Activated CD4-positive, alpha-beta T cell treated with anti-CD3 and anti-CD28 coated beads, Interleukin-2, Interleukin-6, amounts not matched to agents 100 ng/mL and 50 ng/mL, durations not matched to agents 16 hours and 8 hours (primary cell): ENCODE data around the gene MTOR.
"Not testable (repeated sequence)": the region's sequence is repeated elsewhere in the genome, so short reads cannot be mapped to it uniquely, and the experiment has no call there.

Source experiments
- DNase-seq: peaks from one replicate; pipeline ENCODE4 v3.0.0-alpha.2; 2020

Gene MTOR

DNA sequence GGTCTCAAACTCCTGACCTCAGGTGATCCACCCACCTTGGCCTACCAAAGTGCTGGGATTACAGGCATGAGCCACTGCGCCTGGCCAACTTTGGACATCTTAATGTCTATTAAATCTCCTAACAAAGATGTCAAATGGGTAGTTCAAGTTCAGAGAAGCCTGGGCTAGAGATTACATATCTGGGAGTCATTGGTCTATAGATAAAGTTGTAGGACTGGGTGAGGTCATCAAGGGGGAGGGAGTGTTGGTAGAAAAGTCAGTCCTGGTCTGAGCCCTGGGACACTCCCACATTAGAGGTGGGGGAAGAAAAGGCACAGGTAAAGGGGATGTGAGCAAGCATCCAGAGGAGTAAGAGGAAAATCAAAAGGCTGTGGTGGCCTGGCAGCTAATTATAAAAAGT is 17.3 kb upstream of the MTOR start:
- no peak for DNase-seq

DNA sequence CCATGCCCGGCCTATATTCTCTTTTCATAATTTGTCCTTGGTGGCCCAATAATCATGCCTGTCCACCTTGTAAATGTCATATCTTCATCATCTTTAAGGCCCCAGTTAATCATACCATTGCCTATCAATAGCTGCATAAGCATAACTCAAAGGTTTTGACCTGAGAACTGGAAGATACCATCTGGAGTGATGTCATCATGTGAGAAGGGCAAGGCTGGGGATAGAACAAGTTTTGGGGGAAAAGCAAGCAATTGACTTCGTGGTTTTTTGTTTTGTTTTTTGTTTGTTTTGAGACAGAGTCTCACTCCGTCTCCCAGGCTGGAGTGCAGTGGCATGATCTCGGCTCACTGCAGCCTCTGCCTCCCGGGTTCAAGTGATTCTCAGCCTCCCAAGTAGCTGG is 16.8 kb upstream of the MTOR start:
- no peak for DNase-seq

DNA sequence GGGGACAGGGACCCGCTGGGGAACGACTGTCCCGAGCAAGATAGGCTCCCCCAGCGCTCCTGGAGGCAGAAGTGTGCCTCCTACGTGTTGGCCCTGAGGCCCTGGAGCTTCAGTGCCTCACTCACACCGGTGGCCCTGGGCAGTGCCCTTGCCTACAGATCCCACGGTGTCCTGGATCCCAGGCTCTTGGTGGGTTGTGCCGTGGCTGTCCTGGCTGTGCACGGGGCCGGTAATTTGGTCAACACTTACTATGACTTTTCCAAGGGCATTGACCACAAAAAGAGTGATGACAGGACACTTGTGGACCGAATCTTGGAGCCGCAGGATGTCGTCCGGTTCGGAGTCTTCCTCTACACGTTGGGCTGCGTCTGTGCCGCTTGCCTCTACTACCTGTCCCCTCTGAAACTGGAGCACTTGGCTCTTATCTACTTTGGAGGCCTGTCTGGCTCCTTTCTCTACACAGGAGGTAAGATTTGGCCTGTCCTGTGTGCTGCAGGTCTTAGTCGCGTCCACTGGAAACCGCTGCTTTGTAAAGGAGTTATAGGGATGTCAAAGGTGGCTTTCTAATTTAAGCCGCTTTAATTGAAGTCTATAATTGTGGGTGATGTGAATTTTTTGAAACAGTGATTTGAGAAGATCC is 11.4 kb upstream of the MTOR start:
- DNase-seq: no peak

DNA sequence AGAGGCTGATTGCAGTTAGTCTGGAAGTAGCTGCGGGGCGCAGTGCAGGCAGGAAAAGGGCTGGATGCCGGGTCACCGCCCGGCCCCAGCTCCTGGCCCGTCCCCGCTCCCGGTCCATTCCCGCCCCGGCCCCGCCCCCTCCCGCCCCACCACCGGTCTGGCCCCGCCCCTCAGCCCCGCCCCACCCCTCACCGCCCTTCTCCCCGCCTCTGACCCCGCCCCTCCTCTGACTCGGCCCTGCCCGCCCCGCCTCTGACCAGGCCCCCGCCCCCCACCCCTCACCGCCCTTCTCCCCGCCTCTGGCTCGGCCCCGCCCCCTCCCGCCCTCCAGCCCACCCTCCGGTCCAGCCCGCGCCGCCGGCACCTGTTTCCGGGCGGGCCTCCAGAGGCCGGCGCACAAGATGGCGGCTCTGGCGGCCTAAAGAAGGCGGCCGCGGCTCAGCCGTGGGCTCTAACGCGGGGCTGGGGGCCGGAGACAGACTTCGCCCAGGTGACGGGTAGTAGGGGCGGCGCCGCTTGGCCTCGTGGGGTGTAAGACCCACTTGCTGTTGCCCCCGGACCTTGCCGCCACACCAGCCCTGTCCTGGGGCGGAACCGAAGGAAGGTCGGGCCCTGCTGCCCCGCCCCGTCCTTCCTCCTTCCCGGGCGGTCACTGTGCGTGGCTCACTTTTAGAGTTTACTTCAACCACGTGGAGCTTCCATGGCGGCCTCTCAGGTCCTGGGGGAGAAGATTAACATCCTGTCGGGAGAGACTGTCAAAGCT is 10.7 kb upstream of the MTOR start, which contains the start of gene UBIAD1:
Gene UBIAD1 (plus strand): TSS at position 367 of the 763 bp plus-strand sequence. CDS start 334 bp downstream, at position 701.
- peak; percentile 89 for DNase-seq

DNA sequence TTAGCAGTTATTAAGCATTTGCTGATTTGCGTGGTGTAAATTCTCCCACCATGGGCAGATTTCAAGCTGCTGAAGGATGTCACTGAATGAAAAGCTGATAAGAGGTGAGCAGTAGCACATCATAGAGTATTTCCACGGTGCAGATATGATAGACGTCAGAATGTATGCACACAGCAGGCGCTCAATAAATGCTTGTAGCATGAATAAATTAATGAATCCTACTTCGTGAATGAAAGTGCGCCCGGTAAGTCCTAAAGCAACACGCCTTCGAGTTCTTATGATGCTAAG is 10.1 kb upstream of the MTOR start:
- no peak for DNase-seq

DNA sequence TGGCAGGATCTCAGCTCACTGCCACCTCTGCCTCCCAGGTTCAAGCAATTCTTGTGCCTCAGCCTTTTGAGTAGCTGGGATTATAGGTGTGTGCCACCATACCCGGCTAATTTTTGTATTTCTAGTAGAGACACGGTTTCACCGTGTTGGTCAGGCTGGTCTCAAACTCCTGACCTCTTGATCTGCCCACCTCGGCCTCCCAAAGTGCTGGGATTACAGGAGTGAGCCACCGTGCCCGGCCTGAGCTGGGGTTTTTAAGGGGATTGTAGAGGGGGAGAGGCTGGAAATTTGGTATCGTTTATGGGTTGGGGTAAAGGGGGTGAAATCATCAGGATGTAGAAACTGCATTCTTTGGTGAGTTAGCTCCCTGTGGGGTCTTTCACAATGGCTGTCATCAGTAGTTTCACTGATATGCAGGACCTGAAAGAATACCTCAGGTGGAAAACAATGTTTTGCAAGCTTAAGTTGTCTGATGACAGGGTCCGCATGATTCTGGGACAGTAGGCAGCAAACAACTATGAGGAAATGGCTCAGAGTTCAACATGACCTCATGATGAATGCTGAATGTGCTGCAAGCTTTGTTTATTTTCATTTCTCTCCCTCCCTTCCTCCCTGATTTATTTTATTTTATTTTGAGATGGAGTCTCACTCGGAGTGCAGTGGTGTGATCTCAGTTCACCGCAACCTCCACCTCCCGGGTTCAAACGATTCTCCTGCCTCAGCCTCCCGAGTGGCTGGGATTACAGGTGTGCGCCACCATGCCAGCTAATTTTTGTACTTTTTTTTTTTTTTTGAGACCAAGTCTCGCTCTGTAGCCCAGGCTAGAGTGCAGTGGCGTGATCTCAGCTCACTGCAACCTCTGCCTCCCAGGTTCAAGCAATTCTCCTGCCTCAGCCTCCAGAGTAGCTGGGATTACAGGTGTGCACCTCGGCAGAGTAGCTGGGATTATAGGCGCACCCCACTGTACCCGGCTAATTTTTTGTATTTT is 5.3 kb upstream of the MTOR start:
- not testable (repeated sequence) for DNase-seq

DNA sequence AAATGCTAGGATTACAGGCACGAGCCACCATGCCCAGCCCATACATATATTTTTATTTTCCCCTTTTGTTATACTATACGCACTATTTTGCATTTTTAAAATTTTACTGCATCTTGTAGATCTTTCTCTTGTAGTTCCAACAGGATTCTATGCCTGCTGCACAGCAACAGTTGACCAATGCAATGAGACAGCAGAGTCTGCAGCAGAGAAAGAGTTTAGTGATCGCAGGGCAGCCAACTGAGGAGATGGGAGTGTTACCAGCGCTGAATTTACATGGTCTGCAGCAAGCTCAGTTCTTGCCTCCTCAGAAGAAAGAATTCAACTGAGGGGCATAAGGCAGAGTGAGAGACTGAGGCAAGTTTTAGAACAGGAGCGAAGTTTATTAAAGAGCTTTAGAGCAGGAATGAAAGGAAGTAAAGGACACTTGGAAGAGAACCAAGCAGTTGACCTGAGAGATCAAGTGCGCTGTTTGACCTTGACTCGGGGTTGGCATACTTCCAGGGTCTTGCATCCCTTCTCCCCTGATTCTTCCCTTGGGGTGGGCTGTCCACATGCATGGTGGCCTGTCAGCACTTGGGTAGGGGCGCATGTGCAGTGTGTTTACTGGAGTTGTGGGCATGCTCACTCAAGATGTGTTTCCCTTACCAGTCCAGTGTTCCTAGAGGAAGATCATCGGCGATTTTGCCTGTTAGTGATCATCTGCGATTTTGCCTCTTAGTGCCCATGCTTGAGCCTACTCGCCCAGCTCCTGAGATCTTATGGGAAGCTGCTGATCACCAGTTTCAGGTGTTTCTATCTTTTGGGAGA is 4.1 kb upstream of the MTOR start:
- DNase-seq: no peak

DNA sequence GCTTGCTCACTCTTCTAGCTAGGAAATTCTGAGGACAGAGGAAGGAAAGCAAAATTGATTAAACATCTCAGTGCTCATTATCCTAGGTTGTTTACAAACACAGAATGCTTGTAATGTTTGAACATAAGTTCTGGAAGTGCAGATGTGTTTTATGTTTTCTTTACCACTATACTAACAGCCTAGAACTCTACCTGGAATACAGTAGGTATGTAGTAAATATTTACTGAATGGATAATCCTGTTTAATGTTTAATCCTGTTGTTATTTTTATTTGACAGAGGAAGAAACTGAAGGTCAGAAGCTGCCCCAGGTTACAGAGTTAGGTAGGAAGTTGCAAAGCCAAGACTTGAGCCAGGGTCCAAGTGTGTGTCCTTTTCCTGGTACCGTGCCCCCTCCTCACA is 6.1 kb downstream of the MTOR start:
- DNase-seq: no peak

DNA sequence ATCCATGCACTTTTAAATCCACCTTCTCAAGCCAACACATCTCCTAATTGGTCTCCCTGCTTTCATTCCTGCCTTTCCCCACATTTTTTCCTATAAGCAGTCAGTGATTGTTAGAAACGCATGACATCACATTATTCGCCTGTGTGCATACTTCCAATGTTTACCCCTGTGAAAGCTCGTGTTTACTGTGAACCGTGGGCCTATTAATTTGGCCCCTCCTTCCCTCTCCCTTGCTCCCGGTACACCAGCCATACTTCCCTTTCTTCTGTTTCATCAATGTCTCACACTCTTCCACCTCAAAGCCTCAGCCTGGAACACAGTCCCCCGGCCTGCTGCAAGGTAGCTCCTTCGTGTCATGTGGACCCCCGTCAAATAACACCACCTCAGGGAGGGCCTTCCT is 9.1 kb downstream of the MTOR start:
- DNase-seq: no peak

DNA sequence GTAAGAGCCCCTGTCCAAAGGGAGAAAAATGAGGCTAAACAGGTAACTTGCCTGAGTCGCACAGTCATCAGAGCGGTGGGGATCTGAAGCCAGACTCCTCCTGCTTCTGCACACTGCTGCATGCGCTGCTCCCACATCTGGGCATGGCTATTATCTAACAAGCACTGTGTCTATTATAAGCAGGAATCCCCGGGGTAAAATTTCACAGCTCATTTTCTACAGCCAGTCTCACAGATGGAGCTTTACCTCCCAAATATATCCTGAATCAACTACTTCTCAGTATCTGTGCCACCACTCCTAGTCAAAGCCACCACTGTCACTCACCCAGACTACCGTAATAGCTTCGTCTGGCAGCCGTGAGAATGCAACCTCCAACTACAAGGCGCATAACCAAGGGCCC is 9.8 kb downstream of the MTOR start:
- no peak for DNase-seq

DNA sequence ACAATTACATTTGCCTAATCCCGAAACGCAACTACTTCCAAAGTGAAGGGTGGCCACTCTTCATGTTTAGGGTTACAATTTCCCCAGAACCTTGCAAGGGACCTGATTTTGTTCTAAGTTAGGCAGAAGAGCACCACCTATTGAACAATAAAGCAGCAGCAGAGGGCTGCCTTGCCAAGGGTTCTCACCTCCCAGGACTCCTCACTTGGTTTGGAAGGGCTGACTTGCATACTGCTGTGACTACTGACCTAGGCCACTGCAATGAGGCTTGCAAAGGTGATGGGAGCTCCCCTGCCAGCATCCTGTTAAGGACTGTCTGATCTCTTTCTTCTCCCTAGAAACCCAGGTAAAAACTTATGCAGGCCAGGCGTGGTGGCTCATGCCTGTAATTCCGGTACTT is 14.2 kb downstream of the MTOR start:
- DNase-seq: no peak

DNA sequence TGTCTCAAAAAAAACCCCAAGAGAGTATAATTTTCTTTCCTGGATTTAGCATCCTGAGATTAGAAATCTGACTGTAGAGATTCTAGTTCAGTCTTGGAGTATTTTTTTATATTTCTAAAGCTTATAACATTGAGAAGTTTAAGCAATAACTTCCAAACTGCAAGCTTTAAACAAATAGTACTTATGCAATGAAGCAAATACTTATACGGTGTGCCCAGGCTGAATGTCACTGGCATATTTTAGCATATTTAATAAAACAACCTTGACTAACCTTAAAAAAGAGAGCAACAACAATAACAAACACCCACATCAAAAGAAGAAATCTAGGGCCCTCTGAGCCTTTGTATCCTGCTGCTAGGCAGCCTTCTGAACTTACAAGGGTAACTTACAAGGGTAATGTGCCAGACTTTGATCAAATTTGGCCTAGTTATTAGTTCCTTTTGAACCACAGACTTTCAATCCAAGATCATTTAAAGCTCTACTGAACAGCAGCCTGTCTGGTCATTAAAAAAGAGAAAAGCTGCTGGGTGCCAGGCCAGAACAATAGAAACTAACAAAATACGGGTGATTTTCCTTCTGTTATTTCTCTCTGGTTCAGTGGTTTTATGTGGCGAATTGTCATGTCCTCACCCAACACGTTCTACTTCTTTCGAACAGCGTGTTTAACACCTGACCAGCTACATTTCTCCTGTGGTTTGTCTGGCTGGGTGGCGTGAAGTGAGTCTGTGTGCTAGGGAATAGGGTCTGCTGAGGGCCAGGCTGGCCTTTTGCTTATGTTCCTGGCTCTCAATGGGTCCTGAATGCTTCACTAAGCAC is 16.2 kb downstream of the MTOR start:
- no peak for DNase-seq

DNA sequence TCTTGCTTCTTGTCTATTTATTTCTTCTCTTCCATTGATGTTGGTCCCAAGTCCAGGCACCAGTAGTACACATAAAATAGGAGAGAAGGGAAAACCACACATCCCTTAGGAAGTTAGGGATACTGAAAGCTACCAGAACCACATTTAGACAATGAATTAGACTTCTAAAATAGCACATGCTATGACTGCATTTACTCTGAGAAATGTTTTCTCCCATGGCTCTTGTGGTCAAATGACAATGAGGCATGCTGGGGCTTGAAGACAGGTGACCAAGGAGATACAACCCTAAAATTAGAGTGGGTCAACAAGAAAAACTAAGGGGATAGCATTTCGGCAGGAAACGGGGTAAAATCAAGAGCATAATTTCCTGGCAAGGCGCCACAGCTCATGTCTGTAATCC is 17.1 kb downstream of the MTOR start:
- DNase-seq: no peak

DNA sequence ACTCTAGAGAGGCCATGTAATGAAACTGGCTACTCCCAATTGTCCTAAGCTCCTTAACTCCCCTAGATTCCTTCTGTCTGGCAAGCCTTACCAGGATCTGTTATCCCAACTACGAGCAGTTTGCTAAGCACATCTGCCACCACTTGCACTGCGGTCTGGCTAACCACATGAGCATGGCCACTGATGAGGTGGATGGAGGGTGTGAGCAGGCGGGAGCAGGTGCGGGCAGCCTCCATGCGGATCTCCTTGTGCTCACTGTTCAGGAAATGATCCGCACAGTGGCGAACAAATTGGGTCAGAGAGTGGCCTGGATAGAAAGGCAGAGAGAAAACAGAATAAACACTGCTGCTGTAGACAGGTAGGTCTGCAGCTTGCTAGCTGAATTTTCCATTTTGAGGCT is 24.0 kb downstream of the MTOR start:
- DNase-seq: no peak

DNA sequence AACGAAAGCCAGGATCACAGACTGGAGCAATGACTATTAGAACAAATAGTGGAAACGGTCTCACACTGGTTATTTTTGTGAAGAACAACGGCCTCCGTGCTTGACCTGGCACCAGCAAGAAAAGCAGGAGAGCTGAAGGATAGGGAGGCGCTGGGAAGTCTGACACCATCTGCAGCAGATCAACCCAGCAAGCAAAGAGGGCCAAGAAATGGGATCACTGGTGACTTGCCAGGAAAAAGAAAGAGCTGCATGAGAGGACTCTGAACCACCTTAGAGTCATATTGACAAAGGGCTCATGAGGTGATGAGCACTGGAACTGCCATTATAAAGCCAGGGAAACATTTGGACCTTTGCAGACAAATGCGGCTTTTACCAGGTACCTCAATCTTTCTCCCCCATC is 25.0 kb downstream of the MTOR start:
- no peak for DNase-seq

DNA sequence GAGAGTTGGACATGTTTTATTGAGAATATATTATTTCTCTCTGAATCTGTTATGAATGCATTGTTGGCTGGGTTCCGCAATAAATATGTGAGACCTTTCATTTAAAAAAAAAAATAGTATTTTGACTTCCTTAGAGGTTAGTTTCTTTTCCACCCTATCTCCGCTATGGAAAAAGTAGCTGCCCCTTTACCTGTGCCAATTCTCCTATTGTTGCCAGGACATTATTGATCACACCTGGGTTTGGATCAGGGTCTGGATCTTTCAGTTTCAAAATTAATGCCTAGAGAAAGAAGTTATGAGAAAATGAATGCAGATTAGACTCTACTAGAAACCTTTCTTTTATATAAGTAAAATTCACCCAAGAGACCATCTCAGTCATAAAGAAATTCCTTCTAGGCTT is 29.1 kb downstream of the MTOR start:
- DNase-seq: no peak

DNA sequence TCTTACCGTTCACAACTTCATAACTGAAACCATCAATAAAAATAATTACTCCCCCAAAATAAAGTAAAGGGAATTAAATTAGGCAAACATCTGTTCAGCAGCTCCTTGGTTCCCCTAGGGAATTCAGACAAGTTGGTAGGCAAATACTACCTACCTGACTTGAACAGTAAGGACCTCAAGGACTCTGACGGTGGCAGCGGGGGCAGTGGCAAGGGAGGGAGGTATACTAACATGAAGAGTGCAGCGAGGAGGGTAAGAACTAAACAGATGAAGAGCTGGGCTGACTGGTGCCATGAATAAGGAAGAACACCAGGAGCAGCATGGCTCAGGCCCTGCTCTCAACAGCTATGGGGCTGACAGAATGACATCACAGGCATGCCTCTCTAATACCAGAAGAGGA is 33.1 kb downstream of the MTOR start:
- no peak for DNase-seq

DNA sequence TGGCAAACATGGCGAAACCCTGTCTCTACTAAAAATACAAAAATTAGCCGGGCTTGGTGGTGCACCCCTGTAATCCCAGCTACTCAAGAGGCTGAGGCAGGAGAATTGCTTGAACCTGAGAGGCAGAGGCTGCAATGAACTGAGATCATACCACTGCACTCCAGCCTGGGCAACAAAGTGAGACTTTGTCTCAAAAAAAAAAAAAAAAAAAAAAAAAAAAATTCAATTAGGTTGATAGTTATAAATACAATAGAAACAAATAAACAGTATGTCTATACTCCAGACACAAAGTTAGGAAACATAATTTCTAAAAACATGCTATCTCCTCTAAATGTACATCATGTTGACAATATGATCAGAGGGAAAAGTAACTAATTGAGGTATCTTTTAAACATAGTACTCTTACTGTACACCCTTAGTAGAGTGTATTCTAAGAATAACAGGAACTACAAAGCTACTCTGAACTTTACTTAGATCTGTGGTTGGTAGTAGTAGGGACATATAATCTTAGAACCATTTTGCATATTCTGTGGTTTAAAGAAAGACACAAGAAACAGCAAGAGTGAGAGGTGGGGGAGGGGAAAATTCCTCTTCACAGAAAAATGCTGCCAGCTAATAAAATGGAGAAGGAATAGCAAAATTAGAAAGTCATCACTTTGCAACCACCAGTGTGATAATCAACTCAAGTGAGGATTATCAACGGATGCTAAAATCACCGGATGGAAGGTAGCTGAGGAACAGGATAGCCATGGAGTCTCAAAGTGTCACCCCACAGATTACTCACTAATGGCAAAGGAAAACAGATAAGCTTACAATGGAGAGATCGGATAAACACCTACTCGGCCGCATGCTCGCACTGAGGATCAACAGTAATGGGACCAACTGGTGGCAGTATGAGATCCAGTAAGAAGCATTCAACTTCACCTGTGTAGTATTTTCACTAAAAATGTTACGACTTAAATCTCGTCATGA is 35.0 kb downstream of the MTOR start:
- no peak for DNase-seq

DNA sequence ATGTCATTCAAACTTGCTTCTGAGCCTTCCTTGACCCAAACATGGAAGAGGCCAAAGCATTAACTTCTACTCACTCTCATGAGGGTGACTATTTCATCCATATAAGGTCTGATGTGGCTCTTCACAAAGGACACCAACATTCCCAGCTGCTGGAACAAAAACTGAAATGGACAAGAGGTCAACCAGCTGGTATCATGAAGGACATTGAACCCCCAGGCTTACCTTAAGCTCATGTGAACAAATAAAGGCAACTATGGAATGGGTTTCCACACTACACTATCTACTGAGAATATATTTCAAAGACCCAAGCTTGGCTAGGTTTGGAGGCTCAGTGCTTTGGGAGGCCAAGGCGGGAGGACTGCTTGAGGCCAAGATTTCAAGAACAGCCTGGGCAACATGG is 46.3 kb downstream of the MTOR start:
- DNase-seq: no peak

DNA sequence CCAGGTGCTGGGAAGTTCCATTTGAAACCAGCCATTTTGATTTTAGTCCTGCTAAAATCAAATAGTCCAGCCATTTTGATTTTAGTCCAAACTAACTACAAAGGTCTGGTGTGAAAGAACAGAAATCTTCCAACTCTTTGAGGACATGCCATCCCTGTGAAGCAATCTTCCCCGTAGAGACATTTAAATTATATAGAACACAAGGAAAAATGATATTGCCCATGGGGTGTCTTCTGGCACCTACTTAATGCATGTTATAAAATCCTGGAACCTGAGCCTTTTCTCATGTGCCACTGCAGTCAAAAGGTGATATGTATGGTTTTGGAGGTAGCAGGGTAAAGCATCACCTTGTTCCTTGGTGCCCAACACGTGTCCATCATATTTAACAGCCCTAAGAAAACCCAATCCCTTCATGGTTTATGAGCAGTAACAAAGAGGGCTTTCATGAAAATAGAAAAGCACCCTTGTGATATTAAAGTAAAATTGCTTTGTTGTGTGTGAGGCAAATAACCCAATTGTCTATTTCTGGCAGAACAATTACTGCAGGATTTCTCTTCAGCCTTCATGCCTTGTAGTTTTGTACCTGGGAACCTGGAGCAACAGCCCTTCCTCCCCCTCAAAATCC is 46.9 kb downstream of the MTOR start:
- DNase-seq: no peak
